Activated B cell treated with CpG ODN at 0.5 μM for 24 hours (primary cell): ENCODE results near the gene CIPC. TPM values are rescaled to one million over a fixed set of nuclear protein-coding genes. Genes with fewer than 3 reads are reported as not detected.

Experiments used
- ATAC-seq: fragments of 200-7000 bp; cut with Tn5 transposase; one replicate; pipeline ENCODE4 v1.10.0; 2021; ENCODE audit warnings: low read depth, mild to moderate bottlenecking, moderate library complexity
- CTCF ChIA-PET: fragments of 350-600 bp; sonication (Branson Sonifier 250); formaldehyde crosslinking; loops from one replicate; lab custom pipeline; 2021; ENCODE audit warnings: antibody characterized with exemption; lab: Charles Lee
- POLR2A ChIA-PET: fragments of 350-600 bp; sonication (Branson Sonifier 250); formaldehyde crosslinking; loops from one replicate; lab custom pipeline; 2021; ENCODE audit warnings: antibody characterized with exemption; lab: Charles Lee
- DNase-seq: peaks from one replicate; pipeline ENCODE4 v3.0.0; 2022
- H3K27ac Mint-ChIP-seq: one replicate; pipeline ENCODE4 v1.8.0; 2020; ENCODE audit warnings: mixed read lengths
- H3K27me3 Mint-ChIP-seq: one replicate; pipeline ENCODE4 v1.8.0; 2021; ENCODE audit warnings: mixed read lengths
- H3K36me3 Mint-ChIP-seq: one replicate; pipeline ENCODE4 v1.8.0; 2021; ENCODE audit warnings: low read depth, mixed read lengths
- H3K4me1 Mint-ChIP-seq: one replicate; pipeline ENCODE4 v1.8.0; 2021; ENCODE audit warnings: mixed read lengths
- H3K4me3 Mint-ChIP-seq: one replicate; pipeline ENCODE4 v1.8.0; 2020; ENCODE audit warnings: mild to moderate bottlenecking, mixed read lengths
- H3K9me3 Mint-ChIP-seq: one replicate; pipeline ENCODE4 v1.8.0; 2020; ENCODE audit warnings: mixed read lengths
- intact Hi-C: fragments of 100-400 bp; cut with micrococcal nuclease; formaldehyde crosslinking; loops from one replicate; pipeline ENCODE4 v1.15.1; 2024
- total RNA-seq: library from RNA; stranded (reverse); gene quantifications from 2 replicates; pipeline ENCODE4 v1.2.3, GENCODE V29; 2022
- TF ChIP-seq, protein P1 (sequence below): fragments of 200-600 bp; IDR thresholded peaks from one replicate; pipeline ENCODE4 v1.8.0; 2022; ENCODE audit warnings: antibody characterized with exemption, mild to moderate bottlenecking

Gene CIPC
- total RNA-seq, 1 donor from 2014 or later = 26.6 TPM

DNA sequence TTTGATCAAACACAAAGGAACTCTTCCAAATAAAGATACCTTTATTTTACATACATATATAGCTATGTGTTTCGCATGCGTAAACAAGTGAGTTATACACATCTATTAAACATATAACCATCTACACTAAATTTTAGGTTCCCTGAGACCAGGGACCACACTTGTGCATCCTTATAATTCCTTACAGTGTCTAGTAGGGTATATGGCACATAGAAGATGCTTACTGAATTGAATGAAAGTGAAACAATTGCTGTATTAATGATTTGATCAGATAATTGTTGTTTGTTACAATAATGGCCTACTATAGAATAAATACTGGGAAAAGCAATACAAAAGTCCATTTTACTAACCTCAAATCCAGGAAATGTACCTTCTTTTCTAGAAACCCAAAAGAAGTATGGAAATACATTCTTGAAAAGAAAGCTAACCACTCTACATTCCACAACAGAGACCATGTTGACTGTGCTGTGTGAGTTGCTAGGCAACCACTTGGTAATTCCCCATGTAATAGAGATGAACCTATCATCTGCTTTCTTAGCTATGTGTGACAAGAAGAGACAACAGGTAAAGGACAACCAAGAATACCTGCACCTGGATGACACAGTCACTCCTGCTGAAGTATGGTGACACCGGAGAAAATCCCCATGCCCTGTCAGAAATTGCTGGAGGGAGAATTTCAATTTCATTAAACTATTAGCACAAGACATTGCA lies 11.9 kb upstream of the CIPC start:
- Mint-ChIP-seq H3K9me3 (no peaks in the 10 kb centered on the region), H3K36me3 (no peaks in the 10 kb centered on the region), H3K27me3 (no peaks in the 10 kb centered on the region), H3K4me3 (no peak overlapping the region), H3K27ac (peak overlapping the region; percentile 26), H3K4me1 (peaks cover 22% of the 10 kb centered on the region)
- ChIA-PET POLR2A (interaction anchor here (1.7 kb wide), 1 partner anchor 38 kb away, joined by 4 read pairs; no protein-coding TSS in a partner anchor), CTCF (interaction anchor here (0.5 to 2.0 kb wide), 6 partner anchors 9 to 303 kb away, joined by 3 to 11 read pairs (median 4); no protein-coding TSS in a partner anchor)
- peak; percentile 81 for ATAC-seq
- TF ChIP-seq, protein P1, sequence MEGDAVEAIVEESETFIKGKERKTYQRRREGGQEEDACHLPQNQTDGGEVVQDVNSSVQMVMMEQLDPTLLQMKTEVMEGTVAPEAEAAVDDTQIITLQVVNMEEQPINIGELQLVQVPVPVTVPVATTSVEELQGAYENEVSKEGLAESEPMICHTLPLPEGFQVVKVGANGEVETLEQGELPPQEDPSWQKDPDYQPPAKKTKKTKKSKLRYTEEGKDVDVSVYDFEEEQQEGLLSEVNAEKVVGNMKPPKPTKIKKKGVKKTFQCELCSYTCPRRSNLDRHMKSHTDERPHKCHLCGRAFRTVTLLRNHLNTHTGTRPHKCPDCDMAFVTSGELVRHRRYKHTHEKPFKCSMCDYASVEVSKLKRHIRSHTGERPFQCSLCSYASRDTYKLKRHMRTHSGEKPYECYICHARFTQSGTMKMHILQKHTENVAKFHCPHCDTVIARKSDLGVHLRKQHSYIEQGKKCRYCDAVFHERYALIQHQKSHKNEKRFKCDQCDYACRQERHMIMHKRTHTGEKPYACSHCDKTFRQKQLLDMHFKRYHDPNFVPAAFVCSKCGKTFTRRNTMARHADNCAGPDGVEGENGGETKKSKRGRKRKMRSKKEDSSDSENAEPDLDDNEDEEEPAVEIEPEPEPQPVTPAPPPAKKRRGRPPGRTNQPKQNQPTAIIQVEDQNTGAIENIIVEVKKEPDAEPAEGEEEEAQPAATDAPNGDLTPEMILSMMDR = no peak
- intact Hi-C loops = loop anchor here (5.0 kb wide), 1 partner anchor 36 kb away; no protein-coding TSS in a partner anchor
- DNase-seq = no peak

DNA sequence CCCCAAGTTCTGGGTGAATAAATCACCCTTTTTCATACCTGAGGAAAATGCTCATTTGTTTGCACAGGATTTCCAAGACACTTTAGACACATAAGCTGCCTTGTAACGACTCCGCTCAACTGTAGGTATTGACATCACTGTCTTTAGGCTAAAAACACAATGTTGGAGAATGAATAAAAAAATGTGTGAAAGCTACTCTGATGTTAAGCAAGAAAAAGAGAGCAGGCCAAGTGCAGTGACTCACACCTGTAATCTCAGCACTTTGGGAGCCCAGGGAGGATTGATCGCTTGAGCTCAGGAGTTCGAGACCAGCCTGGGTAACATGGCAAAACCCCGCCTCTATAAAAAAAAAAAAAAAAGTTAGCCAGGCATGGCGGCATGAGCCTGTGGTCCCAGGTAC lies 11.1 kb upstream of the CIPC start:
- Mint-ChIP-seq H3K27me3 (no peaks in the 10 kb centered on the region), H3K9me3 (peaks cover 4% of the 10 kb centered on the region), H3K4me3 (no peak overlapping the region), H3K27ac (no peak overlapping the region), H3K36me3 (no peaks in the 10 kb centered on the region), H3K4me1 (peaks cover 15% of the 10 kb centered on the region)
- DNase-seq = no peak
- ChIA-PET POLR2A (interaction anchor here (1.7 kb wide), 1 partner anchor 37 kb away, joined by 4 read pairs; no protein-coding TSS in a partner anchor), CTCF (interaction anchor here (0.5 to 1.4 kb wide), 3 partner anchors 8 to 302 kb away, joined by 4 to 6 read pairs (median 4); no protein-coding TSS in a partner anchor)
- ATAC-seq = no peak
- TF ChIP-seq, protein P1 = no peak
- intact Hi-C loops = loop anchor here (5.0 kb wide), 1 partner anchor 35 kb away; no protein-coding TSS in a partner anchor

DNA sequence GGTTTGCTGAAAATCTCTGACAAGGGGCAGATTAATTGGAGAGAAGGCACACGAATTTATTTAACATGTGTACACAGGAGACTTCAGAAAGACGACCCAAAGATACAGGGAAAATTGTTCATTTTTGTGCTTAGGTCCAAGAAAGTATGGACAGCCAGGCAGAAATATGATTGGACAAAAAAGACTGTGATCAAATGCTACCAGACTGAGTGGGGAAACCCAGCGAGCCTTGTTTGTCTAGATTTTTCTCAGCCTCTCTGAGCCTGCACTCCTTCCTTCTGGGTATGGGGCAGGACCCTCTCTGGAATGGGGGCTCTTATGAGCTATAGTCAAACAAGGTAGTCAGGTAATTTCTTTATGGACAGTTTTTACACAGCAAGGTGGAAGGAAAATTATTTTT lies 10.4 kb upstream of the CIPC start:
- ChIA-PET POLR2A (no interaction called here), CTCF (no interaction called here)
- Mint-ChIP-seq H3K9me3 (peaks cover 4% of the 10 kb centered on the region), H3K36me3 (no peaks in the 10 kb centered on the region), H3K27ac (no peak overlapping the region), H3K4me1 (peaks cover 9% of the 10 kb centered on the region), H3K27me3 (no peaks in the 10 kb centered on the region), H3K4me3 (no peak overlapping the region)
- DNase-seq (no peak), ATAC-seq (no peak)
- intact Hi-C loops = loop anchor here (5.0 kb wide), 1 partner anchor 35 kb away; no protein-coding TSS in a partner anchor
- TF ChIP-seq, protein P1 = no peak

DNA sequence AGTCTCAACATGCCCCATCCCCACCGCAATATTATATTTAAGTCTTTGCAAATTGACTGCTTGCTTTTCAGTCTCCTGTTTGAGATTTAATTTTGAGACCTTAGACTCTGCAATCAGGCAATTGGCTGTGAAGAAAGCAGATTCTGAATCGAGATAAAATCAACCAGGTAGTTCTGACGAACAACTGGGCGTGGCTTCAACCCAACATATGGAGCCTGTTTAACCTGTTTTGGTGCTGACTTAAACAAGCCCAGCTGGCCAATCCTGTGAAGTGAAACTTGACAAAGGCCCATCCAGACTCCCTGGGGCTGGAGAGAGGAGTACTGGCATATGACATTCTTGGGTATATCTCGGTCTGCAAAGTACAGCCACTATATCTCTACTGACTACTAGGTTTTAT lies 9.8 kb upstream of the CIPC start:
- H3K27ac Mint-ChIP-seq = no peak overlapping the region
- H3K36me3 Mint-ChIP-seq = no peaks in the 10 kb centered on the region
- TF ChIP-seq, protein P1 = no peak
- no peaks in the 10 kb centered on the region for H3K27me3 Mint-ChIP-seq
- ChIA-PET POLR2A (no interaction called here), CTCF (no interaction called here)
- peaks cover 4% of the 10 kb centered on the region for H3K9me3 Mint-ChIP-seq
- H3K4me3 Mint-ChIP-seq = no peak overlapping the region
- peaks cover 7% of the 10 kb centered on the region for H3K4me1 Mint-ChIP-seq
- intact Hi-C loops = loop anchor here (5.0 kb wide), 1 partner anchor 34 kb away; no protein-coding TSS in a partner anchor
- no peak for DNase-seq
- no peak for ATAC-seq

DNA sequence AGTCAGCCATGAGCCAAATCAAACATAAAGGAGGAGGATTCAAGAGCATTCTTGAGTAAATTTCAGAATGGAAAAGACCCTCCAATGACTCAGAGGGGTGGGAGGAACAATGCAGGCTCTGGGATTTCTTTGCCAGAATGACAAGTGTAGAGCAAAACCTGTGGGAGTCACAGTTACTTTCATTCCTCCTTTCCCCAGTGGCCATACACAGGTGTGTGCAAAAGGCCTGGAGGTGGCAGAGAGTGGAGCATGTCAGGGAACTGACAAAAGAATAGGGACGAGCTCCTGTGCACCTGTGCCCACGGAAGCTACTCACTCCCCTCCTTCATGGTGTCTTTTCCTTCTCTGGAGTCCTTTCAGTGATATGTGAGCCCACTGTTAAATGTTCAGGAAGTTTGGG lies 9.4 kb upstream of the CIPC start:
- H3K27ac Mint-ChIP-seq = no peak overlapping the region
- POLR2A ChIA-PET = no interaction called here

More for the DNA sequence above, 9.4 kb upstream of the CIPC start:
- Mint-ChIP-seq H3K9me3 (peaks cover 4% of the 10 kb centered on the region), H3K4me3 (no peak overlapping the region), H3K4me1 (peaks cover 7% of the 10 kb centered on the region), H3K27me3 (no peaks in the 10 kb centered on the region), H3K36me3 (no peaks in the 10 kb centered on the region)
- intact Hi-C loops = loop anchor here (5.0 kb wide), 1 partner anchor 34 kb away; no protein-coding TSS in a partner anchor
- CTCF ChIA-PET = no interaction called here
- TF ChIP-seq, protein P1 = no peak
- DNase-seq = no peak
- ATAC-seq = no peak
